GM21367 (cell line): ENCODE data around the gene FKBP14.

Source experiments
- ATAC-seq: cut with Tn5 transposase; IDR thresholded peaks from one replicate; pipeline ENCODE4 v1.9.1; 2021; ENCODE audit not compliant: unreplicated experiment

The FKBP14 gene

GRCh38 chr7:29991937-29992336 is 34.6 kb downstream of the FKBP14 start:
- no peak for ATAC-seq

- no peak for ATAC-seq
These were observed 35.6 kb downstream of the FKBP14 start for GRCh38 chr7:29990931-29991330.

GRCh38 chr7:29989257-29989995 is 37.1 kb downstream of the FKBP14 start, which contains the start of gene SCRN1:
TSS of gene SCRN1 (minus strand) at chr7:29989801. CDS start at chr7:29969067, 20,734 bp downstream.
- peak; percentile 26 for ATAC-seq

- peak; percentile 31 for ATAC-seq
These were observed 37.9 kb downstream of the FKBP14 start for GRCh38 chr7:29988424-29989256.

GRCh38 chr7:29987811-29988317 is 38.6 kb downstream of the FKBP14 start:
- ATAC-seq = no peak

GRCh38 chr7:29987083-29987482 is 39.4 kb downstream of the FKBP14 start:
- ATAC-seq = no peak

- no peak for ATAC-seq
These were observed 46.4 kb downstream of the FKBP14 start for GRCh38 chr7:29980151-29980550.

GRCh38 chr7:29977886-29978651 is 48.4 kb downstream of the FKBP14 start:
- ATAC-seq = no peak

GRCh38 chr7:29976673-29977415 is 49.7 kb downstream of the FKBP14 start:
- ATAC-seq = no peak

GRCh38 chr7:29976266-29976665 is 50.2 kb downstream of the FKBP14 start:
- no peak for ATAC-seq

- ATAC-seq = no peak
These were observed 50.9 kb downstream of the FKBP14 start for GRCh38 chr7:29975561-29975960.

- ATAC-seq = no peak
These were observed 52.2 kb downstream of the FKBP14 start for GRCh38 chr7:29974286-29974685.

- ATAC-seq = no peak
These were observed 54.2 kb downstream of the FKBP14 start for GRCh38 chr7:29972315-29972669.

- no peak for ATAC-seq
These were observed 54.8 kb downstream of the FKBP14 start for GRCh38 chr7:29971566-29972314.

GRCh38 chr7:29970158-29970557 is 56.3 kb downstream of the FKBP14 start:
- ATAC-seq = no peak

GRCh38 chr7:29969738-29970137 is 56.8 kb downstream of the FKBP14 start:
- no peak for ATAC-seq

- ATAC-seq = no peak
These were observed 57.7 kb downstream of the FKBP14 start for GRCh38 chr7:29968683-29969395.

- no peak for ATAC-seq
These were observed 61.5 kb downstream of the FKBP14 start for GRCh38 chr7:29965030-29965429.

- ATAC-seq = no peak
These were observed 64.5 kb downstream of the FKBP14 start for GRCh38 chr7:29962035-29962434.
